Activated naive CD4-positive, alpha-beta T cell treated with anti-CD3 and anti-CD28 coated beads for 36 hours (primary cell): ENCODE measurements around the gene RDH16. TPM values are rescaled to one million over a fixed set of nuclear protein-coding genes. Genes with fewer than 3 reads are reported as not detected.

ENCODE experiments used
- CTCF ChIA-PET: fragments of 350-600 bp; sonication (Branson Sonifier 250); formaldehyde crosslinking; loops from one replicate; lab custom pipeline; 2021; ENCODE audit warnings: antibody characterized with exemption; lab: Charles Lee
- DNase-seq: peaks from one replicate; pipeline ENCODE4 v3.0.0-alpha.2; 2020
- H3K27ac Mint-ChIP-seq: one replicate; pipeline ENCODE4 v1.8.0; 2021; ENCODE audit warnings: mild to moderate bottlenecking, mixed read lengths
- H3K27me3 Mint-ChIP-seq: one replicate; pipeline ENCODE4 v1.8.0; 2021; ENCODE audit warnings: low read depth, mixed read lengths
- H3K36me3 Mint-ChIP-seq: one replicate; pipeline ENCODE4 v1.8.0; 2021; ENCODE audit warnings: low read depth, mixed read lengths
- H3K4me1 Mint-ChIP-seq: one replicate; pipeline ENCODE4 v1.8.0; 2021; ENCODE audit warnings: low read depth, mixed read lengths
- H3K4me3 Mint-ChIP-seq: one replicate; pipeline ENCODE4 v1.8.0; 2021; ENCODE audit warnings: mild to moderate bottlenecking, moderate library complexity, mixed read lengths
- H3K9me3 Mint-ChIP-seq: one replicate; pipeline ENCODE4 v1.8.0; 2021; ENCODE audit warnings: mixed read lengths
- intact Hi-C: fragments of 100-400 bp; cut with micrococcal nuclease; formaldehyde crosslinking; loops from one replicate; pipeline ENCODE4 v1.15.1; 2023
- total RNA-seq, 2 experiments: library from RNA; stranded (reverse); gene quantifications; one replicate each; pipeline ENCODE4 v1.2.3, GENCODE V29; 2021

The RDH16 gene
- under 1 TPM; 0.54 to 0.69 TPM for total RNA-seq

GRCh38 chr12:56957229-56958052 is at the start of gene RDH16:
Gene RDH16 (minus strand): TSS chr12:56957608. CDS start chr12:56957462, 146 bp downstream.
- Mint-ChIP-seq H3K4me1 (no peaks in the 10 kb centered on the region), H3K36me3 (peaks cover 2% of the 10 kb centered on the region), H3K9me3 (peaks cover 3% of the 10 kb centered on the region), H3K27me3 (no peaks in the 10 kb centered on the region), H3K4me3 (no peak within 1 kb of the TSS), H3K27ac (no peak within 1 kb of the TSS)
- no peak for DNase-seq
- intact Hi-C loops = no loop called here
- CTCF ChIA-PET = no interaction called here

- intact Hi-C loops = loop anchor here (5.0 to 10.0 kb wide), 3 partner anchors 235 to 492 kb away; partner anchors contain the start of gene PTGES3
These were observed 49.5 kb upstream of the RDH16 start for GRCh38 chr12:57006809-57007475.

GRCh38 chr12:57005980-57006808 is 48.8 kb upstream of the RDH16 start, which contains the start of gene ZBTB39:
Gene ZBTB39 (minus strand): TSS chr12:57006546. CDS start chr12:57004917, 1,629 bp downstream.
- Mint-ChIP-seq H3K36me3 (peaks cover 23% of the 10 kb centered on the region), H3K4me1 (peaks cover 72% of the 10 kb centered on the region), H3K9me3 (no peaks in the 10 kb centered on the region), H3K27ac (peak within 1 kb of the TSS; percentile 90), H3K27me3 (no peaks in the 10 kb centered on the region), H3K4me3 (peak within 1 kb of the TSS; percentile 92)
- DNase-seq = peak; percentile 59
- CTCF ChIA-PET = interaction anchor here (0.7 to 14.0 kb wide), 20 partner anchors 9 to 251 kb away, joined by 3 to 271 read pairs (median 4); partner anchors contain the start of genes NAB2, PRIM1, STAT6 and TAC3
- intact Hi-C loops = loop anchor here (5.0 to 10.0 kb wide), 3 partner anchors 236 to 491 kb away; partner anchors contain the start of gene PTGES3

More at GRCh38 chr12:57006809-57007475, 49.5 kb upstream of the RDH16 start:
- H3K27ac Mint-ChIP-seq = peak overlapping the region; percentile 85
- no peaks in the 10 kb centered on the region for H3K9me3 Mint-ChIP-seq
- CTCF ChIA-PET = interaction anchor here (0.6 to 14.0 kb wide), 18 partner anchors 8 to 251 kb away, joined by 3 to 271 read pairs (median 4); partner anchors contain the start of genes NAB2, STAT6 and TAC3
- peak; percentile 47 for DNase-seq
- H3K27me3 Mint-ChIP-seq = no peaks in the 10 kb centered on the region
- H3K36me3 Mint-ChIP-seq = peaks cover 19% of the 10 kb centered on the region
- H3K4me3 Mint-ChIP-seq = peak overlapping the region; percentile 79
- H3K4me1 Mint-ChIP-seq = peaks cover 72% of the 10 kb centered on the region

- Mint-ChIP-seq H3K27ac (no peak overlapping the region), H3K27me3 (no peaks in the 10 kb centered on the region), H3K9me3 (no peaks in the 10 kb centered on the region), H3K36me3 (peaks cover 29% of the 10 kb centered on the region), H3K4me3 (peak overlapping the region; percentile 92), H3K4me1 (peaks cover 74% of the 10 kb centered on the region)
- no peak for DNase-seq
- intact Hi-C loops = loop anchor here (5.0 to 10.0 kb wide), 3 partner anchors 238 to 490 kb away; partner anchors contain the start of gene PTGES3
- CTCF ChIA-PET = interaction anchor here (0.6 to 14.0 kb wide), 14 partner anchors 8 to 347 kb away, joined by 3 to 271 read pairs (median 4); partner anchors contain the start of genes PRIM1, STAT6 and TAC3
These were observed 47.2 kb upstream of the RDH16 start for GRCh38 chr12:57004651-57005050.

- Mint-ChIP-seq H3K4me3 (no peak overlapping the region), H3K9me3 (no peaks in the 10 kb centered on the region), H3K27me3 (no peaks in the 10 kb centered on the region), H3K4me1 (peaks cover 80% of the 10 kb centered on the region), H3K36me3 (peaks cover 29% of the 10 kb centered on the region), H3K27ac (no peak overlapping the region)
- intact Hi-C loops = loop anchor here (10.0 kb wide), 1 partner anchor 489 kb away; no protein-coding TSS in a partner anchor
- CTCF ChIA-PET = interaction anchor here (0.6 to 14.0 kb wide), 10 partner anchors 8 to 365 kb away, joined by 3 to 271 read pairs (median 8); partner anchors contain the start of genes PRIM1 and STAT6
- DNase-seq = no peak
These were observed 46.0 kb upstream of the RDH16 start for GRCh38 chr12:57003395-57003794.

- CTCF ChIA-PET = interaction anchor here (0.5 to 14.0 kb wide), 37 partner anchors 9 to 412 kb away, joined by 3 to 271 read pairs (median 5); partner anchors contain the start of genes HSD17B6, LRP1, PRIM1 and STAT6
- H3K4me3 Mint-ChIP-seq = no peak overlapping the region
- DNase-seq = peak; percentile 87
- no peaks in the 10 kb centered on the region for H3K9me3 Mint-ChIP-seq
- H3K27ac Mint-ChIP-seq = no peak overlapping the region
- H3K27me3 Mint-ChIP-seq = no peaks in the 10 kb centered on the region
- peaks cover 35% of the 10 kb centered on the region for H3K36me3 Mint-ChIP-seq
- intact Hi-C loops = loop anchor here (1.0 to 10.0 kb wide), 2 partner anchors 244 to 487 kb away; no protein-coding TSS in a partner anchor
- H3K4me1 Mint-ChIP-seq = peaks cover 71% of the 10 kb centered on the region
These were observed 44.1 kb upstream of the RDH16 start for GRCh38 chr12:57001448-57001906.

- Mint-ChIP-seq H3K4me3 (no peak overlapping the region), H3K4me1 (peaks cover 65% of the 10 kb centered on the region), H3K27me3 (no peaks in the 10 kb centered on the region), H3K9me3 (no peaks in the 10 kb centered on the region), H3K36me3 (peaks cover 41% of the 10 kb centered on the region), H3K27ac (no peak overlapping the region)
- CTCF ChIA-PET = interaction anchor here (0.7 to 14.0 kb wide), 11 partner anchors 12 to 244 kb away, joined by 3 to 271 read pairs (median 5); partner anchors contain the start of genes LRP1, PRIM1 and STAT6
- intact Hi-C loops = loop anchor here (10.0 kb wide), 1 partner anchor 486 kb away; no protein-coding TSS in a partner anchor
- DNase-seq = no peak
These were observed 43.0 kb upstream of the RDH16 start for GRCh38 chr12:57000393-57000792.

GRCh38 chr12:56999456-56999855 is 42.0 kb upstream of the RDH16 start:
- Mint-ChIP-seq H3K9me3 (no peaks in the 10 kb centered on the region), H3K4me3 (no peak overlapping the region), H3K27me3 (no peaks in the 10 kb centered on the region), H3K4me1 (peaks cover 57% of the 10 kb centered on the region), H3K36me3 (peaks cover 40% of the 10 kb centered on the region), H3K27ac (no peak overlapping the region)
- CTCF ChIA-PET = interaction anchor here (0.7 to 8.5 kb wide), 10 partner anchors 8 to 243 kb away, joined by 3 to 87 read pairs (median 4); partner anchors contain the start of genes PRIM1 and STAT6
- intact Hi-C loops = loop anchor here (1.0 kb wide), 2 partner anchors 9 to 159 kb away; no protein-coding TSS in a partner anchor
- DNase-seq = no peak

- CTCF ChIA-PET = interaction anchor here (0.9 to 8.5 kb wide), 7 partner anchors 8 to 243 kb away, joined by 3 to 87 read pairs (median 4); partner anchors contain the start of gene PRIM1
- no peak overlapping the region for H3K4me3 Mint-ChIP-seq
These were observed 41.6 kb upstream of the RDH16 start for GRCh38 chr12:56998981-56999380.

GRCh38 chr12:56998316-56998715 is 40.9 kb upstream of the RDH16 start:
- H3K4me1 Mint-ChIP-seq = peaks cover 51% of the 10 kb centered on the region
- peak overlapping the region; percentile 48 for H3K27ac Mint-ChIP-seq
- no peak overlapping the region for H3K4me3 Mint-ChIP-seq
- intact Hi-C loops = no loop called here
- no peak for DNase-seq
- no peaks in the 10 kb centered on the region for H3K27me3 Mint-ChIP-seq
- CTCF ChIA-PET = interaction anchor here (0.9 to 8.5 kb wide), 5 partner anchors 9 to 242 kb away, joined by 3 to 87 read pairs (median 6); partner anchors contain the start of gene PRIM1
- peaks cover 30% of the 10 kb centered on the region for H3K36me3 Mint-ChIP-seq
- no peaks in the 10 kb centered on the region for H3K9me3 Mint-ChIP-seq

More at GRCh38 chr12:56998981-56999380, 41.6 kb upstream of the RDH16 start:
- peak; percentile 79 for DNase-seq
- H3K27ac Mint-ChIP-seq = peak overlapping the region; percentile 48
- peaks cover 35% of the 10 kb centered on the region for H3K36me3 Mint-ChIP-seq
- peaks cover 53% of the 10 kb centered on the region for H3K4me1 Mint-ChIP-seq
- intact Hi-C loops = loop anchor here (1.0 kb wide), 2 partner anchors 9 to 159 kb away; no protein-coding TSS in a partner anchor
- no peaks in the 10 kb centered on the region for H3K9me3 Mint-ChIP-seq
- no peaks in the 10 kb centered on the region for H3K27me3 Mint-ChIP-seq
